Measurements from ENCODE around the gene SPSB2. TPM values are rescaled to one million over a fixed set of nuclear protein-coding genes. Genes with fewer than 3 reads are reported as not detected.

Gene SPSB2
- total and polyA plus RNA-seq, 9 of the 15 experiments (the other 6 are each of a cell fraction or from before 2014, with no cell fraction given), result 0.10 to 10.6 (median 1.9) TPM

DNA sequence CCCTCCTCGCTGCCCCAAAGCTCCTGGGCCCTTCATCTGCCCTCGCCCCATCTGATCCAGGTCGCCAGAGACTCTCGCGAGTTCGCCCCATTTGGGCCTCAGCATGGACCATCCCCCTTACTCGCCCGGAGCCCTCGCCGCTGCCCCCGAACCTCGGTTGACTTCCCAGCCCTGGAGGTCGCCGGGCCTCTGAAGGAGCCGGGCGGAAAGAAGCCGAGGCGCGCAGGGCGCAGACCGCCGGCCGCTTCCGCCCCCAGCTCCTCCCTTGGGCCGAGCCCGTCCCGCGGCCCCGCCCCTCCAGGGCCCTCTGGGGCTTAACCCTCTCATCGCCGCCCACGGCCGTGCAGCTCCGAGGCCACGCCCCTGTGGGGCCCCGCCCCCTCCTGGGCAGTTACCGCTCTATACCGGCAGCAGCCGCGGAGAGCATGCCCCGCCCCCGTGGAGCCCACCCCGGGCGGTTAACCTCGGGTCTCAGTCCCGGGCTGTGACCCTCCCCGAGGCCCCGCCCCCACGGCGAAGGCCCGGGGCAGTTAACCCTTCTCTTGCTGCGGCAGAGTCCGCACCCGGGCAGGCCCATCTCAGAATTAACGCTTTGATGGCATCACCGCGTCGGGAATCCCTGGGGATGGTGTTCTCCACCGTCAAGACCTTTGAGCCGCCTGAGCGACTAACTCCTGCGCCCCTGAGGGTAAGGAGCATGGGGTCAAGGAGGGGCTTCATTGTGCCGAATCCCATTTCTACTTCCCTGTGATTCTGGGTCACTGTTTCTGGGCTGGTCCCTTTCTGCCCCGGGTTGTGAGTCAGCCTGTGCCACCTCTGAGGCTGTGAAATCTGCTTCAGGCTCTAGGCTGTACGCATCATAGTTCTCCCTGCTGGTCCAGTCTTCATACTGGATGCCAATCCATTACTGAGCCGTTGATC is at the start of gene SPSB2 (continued):
- TF ChIP-seq, protein P1, sequence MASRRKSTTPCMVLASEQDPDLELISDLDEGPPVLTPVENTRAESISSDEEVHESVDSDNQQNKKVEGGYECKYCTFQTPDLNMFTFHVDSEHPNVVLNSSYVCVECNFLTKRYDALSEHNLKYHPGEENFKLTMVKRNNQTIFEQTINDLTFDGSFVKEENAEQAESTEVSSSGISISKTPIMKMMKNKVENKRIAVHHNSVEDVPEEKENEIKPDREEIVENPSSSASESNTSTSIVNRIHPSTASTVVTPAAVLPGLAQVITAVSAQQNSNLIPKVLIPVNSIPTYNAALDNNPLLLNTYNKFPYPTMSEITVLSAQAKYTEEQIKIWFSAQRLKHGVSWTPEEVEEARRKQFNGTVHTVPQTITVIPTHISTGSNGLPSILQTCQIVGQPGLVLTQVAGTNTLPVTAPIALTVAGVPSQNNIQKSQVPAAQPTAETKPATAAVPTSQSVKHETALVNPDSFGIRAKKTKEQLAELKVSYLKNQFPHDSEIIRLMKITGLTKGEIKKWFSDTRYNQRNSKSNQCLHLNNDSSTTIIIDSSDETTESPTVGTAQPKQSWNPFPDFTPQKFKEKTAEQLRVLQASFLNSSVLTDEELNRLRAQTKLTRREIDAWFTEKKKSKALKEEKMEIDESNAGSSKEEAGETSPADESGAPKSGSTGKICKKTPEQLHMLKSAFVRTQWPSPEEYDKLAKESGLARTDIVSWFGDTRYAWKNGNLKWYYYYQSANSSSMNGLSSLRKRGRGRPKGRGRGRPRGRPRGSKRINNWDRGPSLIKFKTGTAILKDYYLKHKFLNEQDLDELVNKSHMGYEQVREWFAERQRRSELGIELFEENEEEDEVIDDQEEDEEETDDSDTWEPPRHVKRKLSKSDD (conservative IDR thresholded peaks at IDR 0.05; ENCODE audit: low read length), result no peak
- TF ChIP-seq SIX5 (IDR thresholded peaks at IDR 0.05; ENCODE audit: borderline replicate concordance in 1 of 2, insufficient read depth in 1 of 2, low read depth in 1 of 2, low read length in 2 of 2), result no peak
- no peak for TF ChIP-seq HIVEP1 (CRISPR knock-in tag; IDR thresholded peaks at IDR 0.05)
- TF ChIP-seq TFAM (CRISPR knock-in tag; conservative IDR thresholded peaks at IDR 0.05), result no peak
- TF ChIP-seq, protein P2, sequence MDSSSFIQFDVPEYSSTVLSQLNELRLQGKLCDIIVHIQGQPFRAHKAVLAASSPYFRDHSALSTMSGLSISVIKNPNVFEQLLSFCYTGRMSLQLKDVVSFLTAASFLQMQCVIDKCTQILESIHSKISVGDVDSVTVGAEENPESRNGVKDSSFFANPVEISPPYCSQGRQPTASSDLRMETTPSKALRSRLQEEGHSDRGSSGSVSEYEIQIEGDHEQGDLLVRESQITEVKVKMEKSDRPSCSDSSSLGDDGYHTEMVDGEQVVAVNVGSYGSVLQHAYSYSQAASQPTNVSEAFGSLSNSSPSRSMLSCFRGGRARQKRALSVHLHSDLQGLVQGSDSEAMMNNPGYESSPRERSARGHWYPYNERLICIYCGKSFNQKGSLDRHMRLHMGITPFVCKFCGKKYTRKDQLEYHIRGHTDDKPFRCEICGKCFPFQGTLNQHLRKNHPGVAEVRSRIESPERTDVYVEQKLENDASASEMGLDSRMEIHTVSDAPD (CRISPR knock-in tag; IDR thresholded peaks at IDR 0.05), result no peak
- no peak for TF ChIP-seq MTF1 (CRISPR knock-in tag; IDR thresholded peaks at IDR 0.05; ENCODE audit: borderline replicate concordance)
- no peak for TF ChIP-seq ZNF197 (CRISPR knock-in tag; IDR thresholded peaks at IDR 0.05; ENCODE audit: low read depth)
- TF ChIP-seq RBFOX2 (IDR thresholded peaks at IDR 0.05; ENCODE audit: low read depth, low read length), result peak; percentile 70
- TF ChIP-seq, protein P3, sequence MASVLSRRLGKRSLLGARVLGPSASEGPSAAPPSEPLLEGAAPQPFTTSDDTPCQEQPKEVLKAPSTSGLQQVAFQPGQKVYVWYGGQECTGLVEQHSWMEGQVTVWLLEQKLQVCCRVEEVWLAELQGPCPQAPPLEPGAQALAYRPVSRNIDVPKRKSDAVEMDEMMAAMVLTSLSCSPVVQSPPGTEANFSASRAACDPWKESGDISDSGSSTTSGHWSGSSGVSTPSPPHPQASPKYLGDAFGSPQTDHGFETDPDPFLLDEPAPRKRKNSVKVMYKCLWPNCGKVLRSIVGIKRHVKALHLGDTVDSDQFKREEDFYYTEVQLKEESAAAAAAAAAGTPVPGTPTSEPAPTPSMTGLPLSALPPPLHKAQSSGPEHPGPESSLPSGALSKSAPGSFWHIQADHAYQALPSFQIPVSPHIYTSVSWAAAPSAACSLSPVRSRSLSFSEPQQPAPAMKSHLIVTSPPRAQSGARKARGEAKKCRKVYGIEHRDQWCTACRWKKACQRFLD (CRISPR knock-in tag; IDR thresholded peaks at IDR 0.05), result no peak
- no peak for TF ChIP-seq MYNN (IDR thresholded peaks at IDR 0.05)
- TF ChIP-seq MYNN (CRISPR knock-in tag; IDR thresholded peaks at IDR 0.05), result no peak
- TF ChIP-seq, protein P4, sequence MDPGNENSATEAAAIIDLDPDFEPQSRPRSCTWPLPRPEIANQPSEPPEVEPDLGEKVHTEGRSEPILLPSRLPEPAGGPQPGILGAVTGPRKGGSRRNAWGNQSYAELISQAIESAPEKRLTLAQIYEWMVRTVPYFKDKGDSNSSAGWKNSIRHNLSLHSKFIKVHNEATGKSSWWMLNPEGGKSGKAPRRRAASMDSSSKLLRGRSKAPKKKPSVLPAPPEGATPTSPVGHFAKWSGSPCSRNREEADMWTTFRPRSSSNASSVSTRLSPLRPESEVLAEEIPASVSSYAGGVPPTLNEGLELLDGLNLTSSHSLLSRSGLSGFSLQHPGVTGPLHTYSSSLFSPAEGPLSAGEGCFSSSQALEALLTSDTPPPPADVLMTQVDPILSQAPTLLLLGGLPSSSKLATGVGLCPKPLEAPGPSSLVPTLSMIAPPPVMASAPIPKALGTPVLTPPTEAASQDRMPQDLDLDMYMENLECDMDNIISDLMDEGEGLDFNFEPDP (CRISPR knock-in tag; IDR thresholded peaks at IDR 0.05), result no peak
- TF ChIP-seq, protein P5, sequence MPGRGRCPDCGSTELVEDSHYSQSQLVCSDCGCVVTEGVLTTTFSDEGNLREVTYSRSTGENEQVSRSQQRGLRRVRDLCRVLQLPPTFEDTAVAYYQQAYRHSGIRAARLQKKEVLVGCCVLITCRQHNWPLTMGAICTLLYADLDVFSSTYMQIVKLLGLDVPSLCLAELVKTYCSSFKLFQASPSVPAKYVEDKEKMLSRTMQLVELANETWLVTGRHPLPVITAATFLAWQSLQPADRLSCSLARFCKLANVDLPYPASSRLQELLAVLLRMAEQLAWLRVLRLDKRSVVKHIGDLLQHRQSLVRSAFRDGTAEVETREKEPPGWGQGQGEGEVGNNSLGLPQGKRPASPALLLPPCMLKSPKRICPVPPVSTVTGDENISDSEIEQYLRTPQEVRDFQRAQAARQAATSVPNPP (IDR thresholded peaks at IDR 0.05; ENCODE audit: borderline replicate concordance, insufficient read depth, insufficient read length), result no peak
- no peak for TF ChIP-seq DPF2 (IDR thresholded peaks at IDR 0.05)
- no peak for TF ChIP-seq E2F3 (CRISPR knock-in tag; IDR thresholded peaks at IDR 0.05)
- no peak for TF ChIP-seq HOXB6 (CRISPR knock-in tag; IDR thresholded peaks at IDR 0.05; ENCODE audit: borderline replicate concordance)
- TF ChIP-seq, protein P6, sequence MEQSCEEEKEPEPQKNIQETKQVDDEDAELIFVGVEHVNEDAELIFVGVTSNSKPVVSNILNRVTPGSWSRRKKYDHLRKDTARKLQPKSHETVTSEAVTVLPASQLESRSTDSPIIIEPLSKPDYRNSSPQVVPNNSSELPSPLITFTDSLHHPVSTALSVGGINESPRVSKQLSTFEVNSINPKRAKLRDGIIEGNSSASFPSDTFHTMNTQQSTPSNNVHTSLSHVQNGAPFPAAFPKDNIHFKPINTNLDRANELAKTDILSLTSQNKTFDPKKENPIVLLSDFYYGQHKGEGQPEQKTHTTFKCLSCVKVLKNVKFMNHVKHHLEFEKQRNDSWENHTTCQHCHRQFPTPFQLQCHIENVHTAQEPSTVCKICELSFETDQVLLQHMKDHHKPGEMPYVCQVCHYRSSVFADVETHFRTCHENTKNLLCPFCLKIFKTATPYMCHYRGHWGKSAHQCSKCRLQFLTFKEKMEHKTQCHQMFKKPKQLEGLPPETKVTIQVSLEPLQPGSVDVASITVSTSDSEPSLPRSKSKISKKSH (CRISPR knock-in tag; IDR thresholded peaks at IDR 0.05), result no peak

Data from K562 (cell line).